Prostate gland (tissue), 2 donors: ENCODE data around the gene IGFL2. TPM values are rescaled to one million over a fixed set of nuclear protein-coding genes. Genes with fewer than 3 reads are reported as not detected.
A peak's percentile ranks its signal among the peaks of the same experiment; 100 is the strongest.
"Not testable (repeated sequence)": the region's sequence is repeated elsewhere in the genome, so short reads cannot be mapped to it uniquely, and the experiment has no call there.

Experiments used
- DNase-seq: peaks from one replicate; pipeline ENCODE4 v3.0.0-alpha.2; 2019; ENCODE audit warnings: low spot score
- H3K27ac ChIP-seq, 2 donors: fragments of 200-600 bp; sonication (generic); 2 replicates each; pipeline ENCODE4 v1.5.1; 2017 to 2019
- H3K27me3 ChIP-seq: fragments of 200-600 bp; sonication (generic); replicated peaks from 2 replicates; pipeline ENCODE4 v1.5.1; 2019; ENCODE audit not compliant: insufficient read depth
- H3K36me3 ChIP-seq, 2 donors: fragments of 200-600 bp; sonication (generic); 1 replicate in 1 of 2; 2 replicates in 1 of 2; pipeline versions ENCODE4 v1.5.1 to v1.8.1; 2017 to 2019
- H3K4me1 ChIP-seq: fragments of 200-600 bp; sonication (generic); replicated peaks from 2 replicates; pipeline ENCODE4 v1.5.1; 2019
- H3K4me3 ChIP-seq, 2 donors: fragments of 200-600 bp; sonication (generic); 2 replicates each; pipeline ENCODE4 v1.5.1; 2017 to 2019
- H3K9me3 ChIP-seq: fragments of 200-600 bp; sonication (generic); 2 replicates; pipeline ENCODE4 v1.5.1; 2017
- POLR2A ChIP-seq: fragments of 450-650 bp; IDR thresholded peaks from one replicate; pipeline ENCODE4 v1.6.1; 2016; ENCODE audit warnings: antibody characterized with exemption, mild to moderate bottlenecking
- POLR2AphosphoS5 ChIP-seq: sonication (generic); formaldehyde crosslinking; IDR thresholded peaks from one replicate; pipeline ENCODE4 v1.6.1; 2017; ENCODE audit warnings: antibody characterized with exemption
- WGBS: methylation state at CpG from one replicate; pipeline ENCODE4 v1.1.5; 2018; 5-methylcytosine and 5-hydroxymethylcytosine counted together
- intact Hi-C: fragments of 100-400 bp; cut with DNase I; formaldehyde crosslinking; loops from one replicate; pipeline ENCODE4 v1.14.2; 2022
- total RNA-seq, 2 donors: library from RNA; depleted of rRNA; stranded (reverse); fragments of >200 nt; gene quantifications; one replicate each; pipeline ENCODE4 v1.1.0, GENCODE V29; 2016
- TF ChIP-seq, protein P1 (sequence below), 4 experiments: fragments of 200-600 bp in 2 of 4; fragments of 450-650 bp in 2 of 4; sonication (generic) in 2 of 4; IDR thresholded peaks; 1 replicate in 3 of 4; 2 replicates in 1 of 4; pipeline ENCODE4 v1.5.1; 2016 to 2019; ENCODE audit warnings: antibody characterized with exemption in 4 of 4, mild to moderate bottlenecking in 2 of 4, moderate library complexity in 2 of 4

The IGFL2 gene
- total RNA-seq, 2 donors from 2014 or later = 2.7 TPM; not detected in 1

DNA sequence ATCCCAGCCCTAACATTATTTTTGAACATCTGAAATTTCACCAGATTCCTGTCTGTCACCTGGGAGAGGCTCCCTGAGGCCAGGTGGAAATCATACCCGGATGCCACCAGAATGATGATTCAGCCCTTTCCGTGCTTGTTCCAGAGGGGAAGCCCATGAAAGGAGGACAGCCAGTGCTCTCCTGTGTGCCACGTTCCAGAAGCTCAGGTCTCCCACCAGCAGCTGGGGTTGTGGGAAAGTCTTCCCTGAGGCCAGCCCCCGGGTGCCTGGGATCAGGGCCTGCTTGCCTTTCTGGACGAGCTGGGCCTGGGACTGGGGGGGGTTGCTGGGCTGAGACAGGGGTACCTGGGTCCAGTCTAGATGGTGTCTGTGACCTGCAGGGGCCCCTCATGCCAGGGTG is 56.0 kb downstream of the IGFL2 start:
- no peak for TF ChIP-seq POLR2A
- no peak for TF ChIP-seq POLR2AphosphoS5
- TF ChIP-seq, protein P1, sequence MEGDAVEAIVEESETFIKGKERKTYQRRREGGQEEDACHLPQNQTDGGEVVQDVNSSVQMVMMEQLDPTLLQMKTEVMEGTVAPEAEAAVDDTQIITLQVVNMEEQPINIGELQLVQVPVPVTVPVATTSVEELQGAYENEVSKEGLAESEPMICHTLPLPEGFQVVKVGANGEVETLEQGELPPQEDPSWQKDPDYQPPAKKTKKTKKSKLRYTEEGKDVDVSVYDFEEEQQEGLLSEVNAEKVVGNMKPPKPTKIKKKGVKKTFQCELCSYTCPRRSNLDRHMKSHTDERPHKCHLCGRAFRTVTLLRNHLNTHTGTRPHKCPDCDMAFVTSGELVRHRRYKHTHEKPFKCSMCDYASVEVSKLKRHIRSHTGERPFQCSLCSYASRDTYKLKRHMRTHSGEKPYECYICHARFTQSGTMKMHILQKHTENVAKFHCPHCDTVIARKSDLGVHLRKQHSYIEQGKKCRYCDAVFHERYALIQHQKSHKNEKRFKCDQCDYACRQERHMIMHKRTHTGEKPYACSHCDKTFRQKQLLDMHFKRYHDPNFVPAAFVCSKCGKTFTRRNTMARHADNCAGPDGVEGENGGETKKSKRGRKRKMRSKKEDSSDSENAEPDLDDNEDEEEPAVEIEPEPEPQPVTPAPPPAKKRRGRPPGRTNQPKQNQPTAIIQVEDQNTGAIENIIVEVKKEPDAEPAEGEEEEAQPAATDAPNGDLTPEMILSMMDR (IDR thresholded peaks at IDR 0.05) = no peak
- Histone ChIP-seq H3K9me3 (no peaks in the 10 kb centered on the region), H3K27ac (no peak overlapping the region), H3K4me3 (no peak overlapping the region), H3K36me3 (no peaks in the 10 kb centered on the region), H3K4me1 (no peaks in the 10 kb centered on the region), H3K27me3 (peaks cover 2% of the 10 kb centered on the region)
- intact Hi-C loops = no loop called here
- no peak for DNase-seq
- 82% methylated on average over 5 of the region's 5 CpGs for WGBS

DNA sequence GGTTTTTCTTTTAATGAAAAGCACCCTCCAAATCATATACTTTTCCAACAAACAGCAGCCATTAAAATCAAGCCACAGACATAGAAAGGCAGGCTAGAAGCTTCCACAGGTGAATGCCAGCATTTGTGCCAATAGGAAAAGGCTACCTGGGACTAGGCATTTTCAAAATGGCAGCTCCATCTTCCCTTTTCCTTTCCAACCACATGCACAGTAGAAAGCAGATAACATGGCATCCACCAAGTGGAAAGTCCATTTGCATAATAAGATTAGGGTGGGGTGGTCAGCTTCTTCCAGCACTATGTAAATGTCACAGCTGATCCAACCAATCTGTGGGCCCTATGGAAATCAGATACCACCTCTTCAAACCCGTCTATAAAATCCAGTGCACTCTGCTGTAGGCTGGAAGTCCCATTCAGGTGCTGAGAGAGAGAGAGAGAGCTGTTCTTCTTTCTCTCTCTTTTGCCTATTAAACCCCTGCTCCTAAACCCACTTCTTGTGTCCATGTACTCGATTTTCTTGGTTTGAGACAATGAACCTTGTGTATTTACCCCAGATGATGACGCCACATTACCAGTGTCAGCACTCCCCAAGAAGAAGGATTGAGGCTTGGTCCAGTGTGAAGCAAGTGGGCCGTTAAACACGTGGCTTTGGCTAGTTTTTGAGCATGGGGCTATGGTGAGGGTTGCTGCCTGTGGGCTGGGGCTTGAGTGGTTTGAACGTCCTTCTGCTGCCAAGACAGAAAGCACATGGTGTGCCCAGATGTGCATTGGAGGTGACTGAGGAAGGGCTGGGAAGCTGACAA is 57.3 kb downstream of the IGFL2 start:
- no peak overlapping the region for H3K27ac ChIP-seq
- peaks cover 2% of the 10 kb centered on the region for H3K27me3 ChIP-seq
- intact Hi-C loops = no loop called here
- H3K4me3 ChIP-seq = no peak overlapping the region
- DNase-seq = no peak
- 62% methylated on average over 6 of the region's 6 CpGs for WGBS
- no peaks in the 10 kb centered on the region for H3K36me3 ChIP-seq
- no peaks in the 10 kb centered on the region for H3K9me3 ChIP-seq
- TF ChIP-seq POLR2A = no peak
- TF ChIP-seq, protein P1 (IDR thresholded peaks at IDR 0.05) = no peak
- TF ChIP-seq POLR2AphosphoS5 = no peak
- no peaks in the 10 kb centered on the region for H3K4me1 ChIP-seq

DNA sequence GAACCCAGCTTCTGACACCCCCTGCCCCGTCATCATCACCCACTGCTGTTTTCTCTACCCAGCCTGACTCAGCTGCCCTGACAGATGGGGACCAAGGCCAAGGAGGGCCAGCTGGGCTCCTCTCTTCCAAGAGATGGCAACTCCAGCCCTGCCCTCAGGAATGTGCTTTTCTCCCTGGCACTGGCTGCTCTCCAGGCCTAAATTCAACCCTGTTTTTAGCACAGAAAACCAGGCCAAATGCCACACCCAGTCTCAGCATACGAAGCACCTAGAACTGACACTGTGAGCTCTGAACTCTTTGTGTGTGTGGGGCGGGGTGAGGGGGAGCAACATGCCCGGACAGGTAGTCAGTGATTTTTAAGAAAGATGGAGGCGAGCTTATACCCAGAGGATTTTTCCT is 58.1 kb downstream of the IGFL2 start:
- Histone ChIP-seq H3K4me3 (no peak overlapping the region), H3K36me3 (no peaks in the 10 kb centered on the region), H3K4me1 (no peaks in the 10 kb centered on the region), H3K27me3 (peaks cover 2% of the 10 kb centered on the region), H3K27ac (no peak overlapping the region), H3K9me3 (no peaks in the 10 kb centered on the region)
- TF ChIP-seq POLR2AphosphoS5 (peak; percentile 53), POLR2A (no peak)
- DNase-seq = peak; percentile 59
- WGBS = 38% methylated on average over 5 of the region's 5 CpGs
- intact Hi-C loops = no loop called here

DNA sequence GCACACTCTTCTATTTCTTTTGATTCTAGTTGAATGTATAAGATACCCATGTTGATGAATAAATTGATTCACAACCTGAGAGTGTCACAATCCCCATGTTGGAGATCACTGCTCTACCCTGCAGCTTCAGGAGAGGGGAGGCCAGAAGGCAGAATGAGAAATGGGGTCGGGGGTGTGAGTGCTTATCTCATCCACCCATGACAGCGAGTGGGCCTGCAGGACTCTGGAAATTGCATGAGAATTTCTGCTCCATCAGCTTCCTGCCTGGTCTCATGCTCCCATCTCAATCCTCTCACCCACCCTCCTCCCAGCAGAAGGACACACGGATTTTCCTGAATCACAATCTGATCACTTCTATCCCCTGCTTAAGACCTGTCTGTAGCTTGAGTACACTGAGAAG is 58.6 kb downstream of the IGFL2 start:
- 85% methylated on average over 3 of the region's 3 CpGs for WGBS
- peaks cover 2% of the 10 kb centered on the region for H3K27me3 ChIP-seq
- intact Hi-C loops = no loop called here
- no peaks in the 10 kb centered on the region for H3K36me3 ChIP-seq
- H3K9me3 ChIP-seq = no peaks in the 10 kb centered on the region
- no peak overlapping the region for H3K27ac ChIP-seq
- no peak for DNase-seq
- H3K4me1 ChIP-seq = no peaks in the 10 kb centered on the region
- no peak overlapping the region for H3K4me3 ChIP-seq
- TF ChIP-seq, protein P1 (IDR thresholded peaks at IDR 0.05) = no peak
- no peak for TF ChIP-seq POLR2AphosphoS5
- TF ChIP-seq POLR2A = no peak

DNA sequence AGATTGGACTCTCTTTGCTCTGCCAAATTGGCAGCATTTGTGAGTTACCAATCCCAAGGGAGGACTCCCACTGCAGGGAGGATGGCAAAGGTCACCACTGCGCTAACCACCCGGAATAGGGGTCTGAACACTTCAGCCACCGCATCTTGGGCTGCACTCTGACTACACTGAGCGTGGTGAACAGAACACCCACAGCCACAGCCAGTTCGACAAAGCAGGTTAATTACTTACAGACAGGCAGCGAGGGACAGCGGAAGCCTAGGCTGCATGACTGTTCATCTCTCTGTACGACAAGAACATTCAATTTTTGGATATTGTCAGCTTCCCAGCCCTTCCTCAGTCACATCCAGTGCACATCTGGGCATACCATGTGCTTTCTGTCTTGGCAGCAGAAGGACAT is 59.8 kb downstream of the IGFL2 start:
- H3K4me3 ChIP-seq, H3K9me3 ChIP-seq, H3K4me1 ChIP-seq, intact Hi-C loops, H3K27ac ChIP-seq, DNase-seq, H3K36me3 ChIP-seq, H3K27me3 ChIP-seq: not testable (repeated sequence)
- 87% methylated on average over 7 of the region's 8 CpGs for WGBS

DNA sequence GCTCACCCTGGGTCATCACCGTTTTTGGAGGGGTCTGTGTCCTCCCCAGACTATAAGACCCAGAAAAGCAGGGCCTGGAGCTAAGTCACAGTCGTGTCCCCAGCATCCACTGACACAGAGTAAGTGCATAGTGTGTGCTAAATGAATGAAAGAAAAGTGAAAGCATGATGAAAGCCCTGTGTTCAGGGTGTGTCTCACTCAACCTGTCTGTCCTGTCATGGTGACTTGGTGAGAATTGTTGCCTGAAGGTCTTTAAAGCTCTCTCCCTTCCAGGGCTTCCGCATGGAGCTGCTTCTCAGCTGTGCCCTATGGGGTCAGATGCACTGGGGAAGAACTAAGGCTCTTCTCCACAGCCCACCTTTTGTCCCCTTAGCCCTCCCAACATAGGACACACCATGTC is 61.0 kb downstream of the IGFL2 start:
- 48% methylated on average over 3 of the region's 3 CpGs for WGBS
- Histone ChIP-seq H3K27me3 (no peaks in the 10 kb centered on the region), H3K4me3 (no peak overlapping the region), H3K36me3 (no peaks in the 10 kb centered on the region), H3K4me1 (no peaks in the 10 kb centered on the region), H3K27ac (no peak overlapping the region), H3K9me3 (no peaks in the 10 kb centered on the region)
- no peak for TF ChIP-seq POLR2A
- TF ChIP-seq, protein P1 (IDR thresholded peaks at IDR 0.05) = no peak
- no peak for TF ChIP-seq POLR2AphosphoS5
- intact Hi-C loops = no loop called here
- no peak for DNase-seq
